Fibroblast of villous mesenchyme (primary cell): ENCODE results near the gene RSRP1. TPM values are rescaled to one million over a fixed set of nuclear protein-coding genes. Genes with fewer than 3 reads are reported as not detected.

Experiments
- DNase-seq: peaks from one replicate; pipeline ENCODE4 v3.0.0-alpha.2; 2010; ENCODE audit warnings: low read depth
- H3K4me3 ChIP-seq: 2 replicates; pipeline ENCODE4 v1.5.1; 2011; ENCODE audit warnings: low read depth, mild to moderate bottlenecking, low read length
- total RNA-seq: library from RNA; depleted of rRNA; stranded (reverse); fragments of >200 nt; gene quantifications from 2 replicates; pipeline ENCODE4 v1.2.3, GENCODE V29; 2012
- TF ChIP-seq, protein P1 (sequence below): IDR thresholded peaks from 2 replicates; pipeline ENCODE4 v1.5.1; 2012; ENCODE audit warnings: low read depth, mild to moderate bottlenecking, low read length; ENCODE audit not compliant: insufficient read depth

RSRP1 gene
- total RNA-seq, 1 donor: 160 TPM

DNA sequence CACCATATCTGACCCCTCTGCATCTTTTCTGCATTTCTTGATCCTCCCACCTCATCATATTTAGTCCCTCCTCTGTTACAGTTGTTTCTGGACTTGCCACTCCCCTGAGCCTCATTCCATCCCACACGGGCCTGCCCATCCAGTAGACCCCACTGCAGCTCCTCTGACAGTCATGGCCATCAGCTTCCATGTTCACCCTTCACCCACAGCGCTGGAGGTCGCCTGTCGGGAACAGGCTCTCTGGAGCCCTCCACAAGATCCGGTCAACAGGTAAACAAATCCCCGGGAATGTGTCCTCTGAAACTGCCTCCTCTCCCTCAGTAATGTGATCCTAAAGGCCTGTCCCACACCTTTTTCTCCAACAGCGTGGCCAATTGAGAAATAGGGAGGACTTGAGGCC is 46.2 kb downstream of the RSRP1 start:
- TF ChIP-seq, protein P1, sequence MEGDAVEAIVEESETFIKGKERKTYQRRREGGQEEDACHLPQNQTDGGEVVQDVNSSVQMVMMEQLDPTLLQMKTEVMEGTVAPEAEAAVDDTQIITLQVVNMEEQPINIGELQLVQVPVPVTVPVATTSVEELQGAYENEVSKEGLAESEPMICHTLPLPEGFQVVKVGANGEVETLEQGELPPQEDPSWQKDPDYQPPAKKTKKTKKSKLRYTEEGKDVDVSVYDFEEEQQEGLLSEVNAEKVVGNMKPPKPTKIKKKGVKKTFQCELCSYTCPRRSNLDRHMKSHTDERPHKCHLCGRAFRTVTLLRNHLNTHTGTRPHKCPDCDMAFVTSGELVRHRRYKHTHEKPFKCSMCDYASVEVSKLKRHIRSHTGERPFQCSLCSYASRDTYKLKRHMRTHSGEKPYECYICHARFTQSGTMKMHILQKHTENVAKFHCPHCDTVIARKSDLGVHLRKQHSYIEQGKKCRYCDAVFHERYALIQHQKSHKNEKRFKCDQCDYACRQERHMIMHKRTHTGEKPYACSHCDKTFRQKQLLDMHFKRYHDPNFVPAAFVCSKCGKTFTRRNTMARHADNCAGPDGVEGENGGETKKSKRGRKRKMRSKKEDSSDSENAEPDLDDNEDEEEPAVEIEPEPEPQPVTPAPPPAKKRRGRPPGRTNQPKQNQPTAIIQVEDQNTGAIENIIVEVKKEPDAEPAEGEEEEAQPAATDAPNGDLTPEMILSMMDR: no peak
- no peak for DNase-seq
- no peak overlapping the region for H3K4me3 ChIP-seq

DNA sequence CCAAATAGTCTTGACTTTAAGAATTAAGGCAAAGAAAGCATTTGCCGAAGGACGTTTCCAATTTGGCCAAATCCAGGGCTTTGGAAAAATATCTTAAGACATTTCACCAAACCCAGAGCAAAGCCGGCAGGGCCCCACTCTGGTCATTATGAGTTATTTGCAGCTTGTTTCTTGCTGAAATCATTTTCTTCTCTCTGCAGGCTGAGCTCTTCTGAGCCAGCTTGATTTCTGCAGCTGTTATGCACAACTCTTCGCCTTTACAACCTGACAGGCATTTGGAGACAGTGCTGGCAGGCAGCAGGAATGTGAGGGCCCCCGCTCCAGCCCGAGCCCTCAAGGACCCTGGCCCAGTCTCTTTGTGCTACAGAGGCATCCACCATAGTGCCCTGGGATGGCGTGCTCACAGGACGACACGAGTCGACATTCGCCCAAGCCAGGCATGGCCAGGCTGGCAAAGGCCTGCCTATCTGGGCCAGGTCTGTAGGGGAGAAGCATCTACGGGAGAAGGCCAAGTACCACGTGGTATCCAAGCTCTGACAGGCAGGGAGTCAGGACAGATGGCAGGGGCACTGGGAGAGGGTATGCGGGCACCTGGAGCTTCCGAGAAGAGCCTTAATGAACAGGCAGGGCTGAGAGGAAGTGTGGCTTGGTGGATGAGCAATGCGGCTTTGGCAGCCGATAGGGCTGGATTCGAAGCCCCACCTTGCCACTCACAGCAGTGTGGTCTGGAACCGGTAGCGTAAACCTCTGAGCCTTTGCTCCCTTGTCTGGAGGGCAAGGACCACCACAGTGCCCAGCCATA is 47.2 kb downstream of the RSRP1 start:
- H3K4me3 ChIP-seq: no peak overlapping the region
- TF ChIP-seq, protein P1: no peak
- no peak for DNase-seq

DNA sequence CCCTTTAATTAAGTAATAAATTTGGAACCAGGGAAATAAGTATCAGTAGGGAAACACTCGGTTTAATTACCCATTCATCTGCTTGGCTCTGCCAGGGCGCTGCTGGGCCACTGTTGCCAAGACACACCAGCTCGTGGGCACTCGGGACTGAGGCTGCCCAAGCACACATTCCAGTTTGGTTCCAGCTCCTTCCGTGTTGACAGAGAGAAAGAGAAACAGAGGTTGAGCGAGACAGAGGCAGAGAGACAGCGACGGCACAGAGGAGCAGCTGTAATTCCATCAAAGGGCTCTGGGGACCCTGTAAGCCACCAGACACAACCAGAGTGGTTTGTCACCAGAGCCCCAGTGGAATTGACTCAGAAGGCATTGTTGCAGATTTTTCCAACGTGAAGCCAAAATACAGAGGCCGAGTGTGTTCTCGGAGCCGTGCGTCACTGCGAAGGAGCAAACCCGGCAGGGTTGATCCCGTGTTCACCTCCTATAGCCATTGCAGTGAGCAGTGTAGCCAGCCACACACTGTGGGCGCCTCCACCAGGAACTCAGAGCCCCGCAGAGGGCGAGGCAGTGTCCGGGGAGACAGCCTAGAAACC is 48.5 kb downstream of the RSRP1 start:
- H3K4me3 ChIP-seq: no peak overlapping the region
- no peak for DNase-seq
- TF ChIP-seq, protein P1: no peak

DNA sequence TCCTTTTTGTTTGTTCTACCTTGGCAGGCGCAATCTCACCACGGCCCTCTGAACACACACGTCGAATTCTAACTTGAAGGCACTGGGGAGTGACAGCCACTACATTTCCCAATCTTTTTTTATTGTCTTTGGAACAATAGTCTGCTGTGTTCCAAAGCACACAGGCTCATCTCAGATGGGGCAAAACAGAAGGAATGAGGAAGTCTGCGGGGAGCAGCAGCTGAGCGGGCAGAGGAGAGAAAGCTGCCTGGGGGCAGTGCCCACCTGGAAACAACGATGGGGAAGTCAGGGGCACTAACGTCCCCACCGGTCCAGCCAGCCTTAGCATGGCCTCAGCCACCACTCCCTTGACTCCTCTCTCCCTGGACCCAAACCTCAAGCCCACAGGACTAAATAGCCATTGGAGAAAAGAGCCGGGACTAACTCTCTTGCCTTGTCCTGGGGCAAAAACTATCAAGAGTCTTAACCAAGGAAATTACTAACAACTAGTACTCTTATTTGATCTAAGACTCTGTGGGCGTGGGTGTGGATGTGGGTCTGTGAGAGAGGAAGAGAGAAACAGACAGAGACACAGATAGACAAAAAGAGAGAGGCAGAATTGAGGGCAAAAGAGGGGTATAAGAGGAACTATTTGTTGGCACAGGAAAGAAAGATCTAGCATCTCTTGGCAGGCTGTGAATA is 49.1 kb downstream of the RSRP1 start:
- H3K4me3 ChIP-seq: no peak overlapping the region
- DNase-seq: no peak
- TF ChIP-seq, protein P1: no peak

DNA sequence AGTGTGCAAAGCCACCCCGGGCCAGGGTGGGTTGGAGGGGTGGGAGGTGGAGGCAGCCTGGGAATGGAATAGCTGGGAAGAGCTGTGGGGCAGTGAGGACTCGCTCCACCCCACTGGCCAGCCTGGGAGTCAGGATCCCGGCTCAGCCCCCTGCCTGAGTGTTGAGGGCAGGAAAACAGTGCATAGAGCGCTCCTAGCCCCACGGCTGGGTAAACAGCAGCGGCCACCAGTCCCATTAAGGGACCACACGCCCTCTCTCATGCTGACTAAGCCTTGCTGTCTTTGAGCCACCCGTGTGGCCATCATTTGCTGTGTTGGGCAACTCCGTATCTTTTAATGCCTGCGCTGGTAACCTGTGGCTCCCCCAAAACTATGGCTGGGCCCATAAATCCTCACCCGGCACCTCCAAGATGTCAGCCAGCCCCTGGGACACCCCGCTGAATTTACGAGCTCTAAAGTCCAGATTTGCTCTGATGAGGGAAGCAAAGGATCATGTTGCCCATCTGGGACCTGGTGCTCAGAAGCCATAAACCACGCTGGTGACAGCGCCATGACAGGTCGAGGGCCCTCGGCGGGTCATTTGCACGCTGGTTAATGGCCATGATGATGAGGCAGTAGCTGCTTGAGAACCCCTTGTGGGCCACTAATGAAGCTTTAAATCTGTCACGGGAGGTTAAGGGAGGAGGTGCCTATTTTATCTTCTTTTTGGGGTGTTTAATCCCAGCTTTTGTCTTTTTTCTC is 49.8 kb downstream of the RSRP1 start:
- TF ChIP-seq, protein P1: no peak
- no peak for DNase-seq

DNA sequence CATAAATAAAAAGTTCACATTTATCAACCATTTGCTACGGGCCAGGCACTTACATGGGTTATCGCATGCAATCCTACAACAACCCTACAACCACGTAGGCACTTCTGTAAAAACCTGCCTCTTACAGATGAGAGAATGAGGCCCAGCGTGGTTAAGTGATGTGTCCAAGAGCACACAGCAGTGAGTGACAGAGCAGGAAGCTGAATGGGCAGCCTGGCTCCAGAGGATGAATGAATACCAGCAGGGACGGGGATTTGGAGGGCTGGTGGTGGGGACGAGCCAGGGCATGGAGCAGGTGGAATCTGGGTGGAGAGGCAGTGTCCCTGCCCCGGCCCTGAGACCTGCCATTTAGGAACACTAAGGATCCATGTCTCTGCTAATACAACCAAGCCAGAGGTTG is 50.4 kb downstream of the RSRP1 start:
- TF ChIP-seq, protein P1: no peak
- no peak overlapping the region for H3K4me3 ChIP-seq
- DNase-seq: no peak

More for the DNA sequence above, 49.8 kb downstream of the RSRP1 start:
- H3K4me3 ChIP-seq: no peak overlapping the region
